ENCODE measurements around the gene MCF2L.

Gene MCF2L

DNA sequence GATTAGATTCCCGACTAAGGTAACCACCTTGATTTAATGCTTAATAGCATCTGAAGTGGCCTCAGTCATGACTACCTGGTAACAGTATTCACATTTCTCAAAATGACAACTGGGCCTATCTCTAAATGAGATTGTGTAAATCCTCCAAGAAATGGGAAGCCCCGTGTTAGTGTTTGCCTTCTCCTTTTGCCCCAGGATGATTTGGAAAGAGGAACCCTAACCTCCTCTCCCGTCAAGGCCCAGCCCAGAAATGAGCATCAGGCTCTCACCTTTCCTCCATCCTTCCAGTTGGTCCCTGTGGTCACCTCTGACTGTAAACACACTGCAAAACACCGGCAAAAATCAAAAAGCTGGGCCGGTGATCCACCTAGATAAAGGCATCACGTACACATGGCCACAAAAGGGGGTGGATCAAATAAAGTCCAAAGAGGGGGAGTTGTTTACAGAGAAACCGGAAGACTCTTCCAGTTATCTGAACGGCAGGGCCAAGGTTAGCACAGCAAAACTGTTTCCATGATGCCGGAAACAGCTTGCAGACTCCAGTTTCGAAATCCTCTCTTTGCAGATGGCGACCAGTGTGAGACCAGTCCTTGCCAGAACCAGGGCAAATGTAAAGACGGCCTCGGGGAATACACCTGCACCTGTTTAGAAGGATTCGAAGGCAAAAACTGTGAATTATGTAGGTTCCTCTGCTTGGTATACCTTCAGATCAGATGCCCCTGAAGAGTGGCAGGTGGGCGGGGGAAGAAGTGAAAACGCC is 170.0 kb downstream of the MCF2L start:
- Histone ChIP-seq H4K8ac (ENCODE audit: low read length) (no peak overlapping the region), H3K9ac (ENCODE audit: low read length) (no peak overlapping the region), H2BK12ac (ENCODE audit: low read length in 2 of 2) (no peak overlapping the region), H3K14ac (ENCODE audit: low read length in 2 of 2) (no peak overlapping the region), H3K36me3 (ENCODE audit: control insufficient read depth in 1 of 2, insufficient read depth in 2 of 2, low read depth in 1 of 2, low read length in 2 of 2) (peaks cover 0 to 15% of the 10 kb centered on the region in 2 experiments), H3K79me1 (replicated peaks; ENCODE audit: low read length, poor library complexity, severe bottlenecking) (no peaks in the 10 kb centered on the region), H3K4me1 (ENCODE audit: control insufficient read depth, insufficient read depth, low read depth, low read length) (no peaks in the 10 kb centered on the region), H3K4me3 (ENCODE audit: insufficient read depth in 1 of 2, low read depth in 1 of 2, low read length in 2 of 2) (no peak overlapping the region), H2BK120ac (ENCODE audit: low read depth, low read length) (no peak overlapping the region), H3K18ac (ENCODE audit: low read depth in 1 of 2, low read length in 2 of 2) (no peak overlapping the region), H2AFZ (ENCODE audit: low read depth, low read length) (peak overlapping the region; percentile 27), H3K4me2 (ENCODE audit: low read length, poor library complexity, severe bottlenecking) (no peak overlapping the region), H3K27me3 (ENCODE audit: control insufficient read depth in 1 of 2, insufficient read depth in 1 of 2, low read length in 2 of 2) (peaks cover 0 to 12% of the 10 kb centered on the region in 2 experiments), H3K23ac (ENCODE audit: low read length in 2 of 2) (no peak overlapping the region), H2BK15ac (ENCODE audit: low read depth, poor library complexity, severe bottlenecking) (no peak overlapping the region), H3K4ac (ENCODE audit: low read depth in 1 of 2, low read length in 2 of 2) (no peak overlapping the region), H4K91ac (ENCODE audit: low read length) (no peak overlapping the region), H3K9me3 (ENCODE audit: control insufficient read depth, low read length) (no peaks in the 10 kb centered on the region), H2AK5ac (ENCODE audit: low read length, severe bottlenecking) (no peak overlapping the region), H3K27ac (ENCODE audit: low read length, poor library complexity, severe bottlenecking) (no peak overlapping the region), H2BK5ac (ENCODE audit: low read depth, low read length, poor library complexity, severe bottlenecking) (no peak overlapping the region)
- 93% methylated on average over 16 of the region's 16 CpGs for WGBS
- no peak for DNase-seq

DNA sequence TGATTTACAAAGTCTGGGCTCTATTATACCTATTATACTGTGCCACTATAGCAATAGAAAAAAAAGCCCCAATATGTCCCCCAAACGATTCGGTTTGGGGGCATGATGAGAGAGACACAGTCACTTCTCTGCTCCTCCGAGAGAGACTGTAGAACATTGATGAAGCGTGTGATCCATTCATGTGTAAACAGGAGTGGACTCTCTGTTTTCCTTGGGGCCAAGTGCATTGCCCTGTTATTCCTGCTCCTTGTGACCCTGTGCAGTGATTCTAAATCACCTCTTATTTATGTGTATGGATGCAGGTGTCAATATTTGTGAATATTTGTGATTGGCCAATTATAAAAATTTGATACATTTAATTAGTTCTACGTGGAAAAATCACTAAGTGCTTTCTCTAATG is 170.6 kb downstream of the MCF2L start:
- 78% methylated on average over 5 of the region's 5 CpGs for WGBS
- Histone ChIP-seq H3K9me3 (ENCODE audit: control insufficient read depth, low read length) (no peaks in the 10 kb centered on the region), H3K18ac (ENCODE audit: low read depth in 1 of 2, low read length in 2 of 2) (no peak overlapping the region), H2BK5ac (ENCODE audit: low read depth, low read length, poor library complexity, severe bottlenecking) (no peak overlapping the region), H3K36me3 (ENCODE audit: control insufficient read depth in 1 of 2, insufficient read depth in 2 of 2, low read depth in 1 of 2, low read length in 2 of 2) (peaks cover 0 to 15% of the 10 kb centered on the region in 2 experiments), H2BK12ac (ENCODE audit: low read length in 2 of 2) (no peak overlapping the region), H3K79me1 (replicated peaks; ENCODE audit: low read length, poor library complexity, severe bottlenecking) (no peaks in the 10 kb centered on the region), H4K8ac (ENCODE audit: low read length) (no peak overlapping the region), H3K4me1 (ENCODE audit: control insufficient read depth, insufficient read depth, low read depth, low read length) (no peaks in the 10 kb centered on the region), H3K14ac (ENCODE audit: low read length in 2 of 2) (no peak overlapping the region), H2BK15ac (ENCODE audit: low read depth, poor library complexity, severe bottlenecking) (no peak overlapping the region), H3K4me3 (ENCODE audit: insufficient read depth in 1 of 2, low read depth in 1 of 2, low read length in 2 of 2) (no peak overlapping the region), H4K91ac (ENCODE audit: low read length) (no peak overlapping the region), H3K27me3 (ENCODE audit: control insufficient read depth in 1 of 2, insufficient read depth in 1 of 2, low read length in 2 of 2) (peaks cover 0 to 12% of the 10 kb centered on the region in 2 experiments), H3K9ac (ENCODE audit: low read length) (no peak overlapping the region), H2AFZ (ENCODE audit: low read depth, low read length) (no peak overlapping the region), H3K4me2 (ENCODE audit: low read length, poor library complexity, severe bottlenecking) (no peak overlapping the region), H3K4ac (ENCODE audit: low read depth in 1 of 2, low read length in 2 of 2) (no peak overlapping the region), H3K27ac (ENCODE audit: low read length, poor library complexity, severe bottlenecking) (no peak overlapping the region), H2BK120ac (ENCODE audit: low read depth, low read length) (no peak overlapping the region), H3K23ac (ENCODE audit: low read length in 2 of 2) (no peak overlapping the region), H2AK5ac (ENCODE audit: low read length, severe bottlenecking) (no peak overlapping the region)
- DNase-seq: no peak

DNA sequence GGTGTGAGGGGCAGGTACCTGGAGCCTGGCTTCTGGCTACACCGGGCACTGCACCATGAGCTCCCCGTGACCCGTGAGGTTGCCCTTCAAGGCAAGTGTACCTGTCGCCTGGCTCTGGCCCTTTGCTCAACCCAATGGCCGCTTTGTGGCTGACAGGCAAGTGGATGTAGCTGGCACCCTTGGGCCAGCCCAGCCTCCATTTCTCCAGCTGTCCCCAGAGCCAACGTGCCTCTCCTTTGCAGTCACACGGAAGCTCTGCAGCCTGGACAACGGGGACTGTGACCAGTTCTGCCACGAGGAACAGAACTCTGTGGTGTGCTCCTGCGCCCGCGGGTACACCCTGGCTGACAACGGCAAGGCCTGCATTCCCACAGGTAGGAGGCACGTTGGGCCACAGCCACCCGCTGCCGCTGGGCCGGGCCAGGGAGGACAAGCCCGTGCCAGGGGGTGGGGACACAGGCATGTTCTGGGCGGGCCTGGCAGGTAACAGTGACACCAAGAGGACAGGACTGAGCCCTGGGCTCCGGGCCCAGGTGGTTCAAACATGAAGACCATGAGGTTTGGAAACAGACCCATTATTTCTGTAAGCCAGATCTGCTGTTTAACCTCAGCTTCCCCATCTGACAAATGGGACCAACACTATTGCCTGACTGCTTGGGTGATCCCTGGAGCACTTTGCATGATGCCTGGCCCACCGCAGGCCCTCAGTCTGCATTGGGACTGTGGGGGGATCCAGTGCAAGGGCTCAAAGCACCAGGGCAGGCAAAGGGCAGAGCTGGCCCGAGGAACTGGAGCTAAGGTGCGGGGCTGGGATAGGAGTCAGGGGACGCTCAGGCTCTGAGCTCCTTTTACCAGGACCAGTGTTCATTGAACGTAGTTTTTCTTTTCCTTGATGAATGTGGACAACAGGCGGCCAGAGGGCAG is 171.9 kb downstream of the MCF2L start:
- Histone ChIP-seq H3K79me1 (replicated peaks; ENCODE audit: low read length, poor library complexity, severe bottlenecking) (no peaks in the 10 kb centered on the region), H3K4me1 (ENCODE audit: control insufficient read depth, insufficient read depth, low read depth, low read length) (no peaks in the 10 kb centered on the region), H4K8ac (ENCODE audit: low read length) (no peak overlapping the region), H3K14ac (ENCODE audit: low read length in 2 of 2) (no peak overlapping the region), H3K23ac (ENCODE audit: low read length in 2 of 2) (no peak overlapping the region), H3K27ac (ENCODE audit: low read length, poor library complexity, severe bottlenecking) (no peak overlapping the region), H2BK12ac (ENCODE audit: low read length in 2 of 2) (no peak overlapping the region), H2AK5ac (ENCODE audit: low read length, severe bottlenecking) (no peak overlapping the region), H3K4me3 (ENCODE audit: insufficient read depth in 1 of 2, low read depth in 1 of 2, low read length in 2 of 2) (no peak overlapping the region), H3K18ac (ENCODE audit: low read depth in 1 of 2, low read length in 2 of 2) (no peak overlapping the region), H3K9me3 (ENCODE audit: control insufficient read depth, low read length) (no peaks in the 10 kb centered on the region), H4K91ac (ENCODE audit: low read length) (no peak overlapping the region), H2BK15ac (ENCODE audit: low read depth, poor library complexity, severe bottlenecking) (no peak overlapping the region), H2BK5ac (ENCODE audit: low read depth, low read length, poor library complexity, severe bottlenecking) (no peak overlapping the region), H3K9ac (ENCODE audit: low read length) (no peak overlapping the region), H3K4me2 (ENCODE audit: low read length, poor library complexity, severe bottlenecking) (no peak overlapping the region), H2AFZ (ENCODE audit: low read depth, low read length) (no peak overlapping the region), H3K4ac (ENCODE audit: low read depth in 1 of 2, low read length in 2 of 2) (no peak overlapping the region), H2BK120ac (ENCODE audit: low read depth, low read length) (no peak overlapping the region), H3K27me3 (ENCODE audit: control insufficient read depth in 1 of 2, insufficient read depth in 1 of 2, low read length in 2 of 2) (peaks cover 0 to 12% of the 10 kb centered on the region in 2 experiments), H3K36me3 (ENCODE audit: control insufficient read depth in 1 of 2, insufficient read depth in 2 of 2, low read depth in 1 of 2, low read length in 2 of 2) (peaks cover 0 to 15% of the 10 kb centered on the region in 2 experiments)
- no peak for DNase-seq
- WGBS: 93% methylated on average over 26 of the region's 26 CpGs

DNA sequence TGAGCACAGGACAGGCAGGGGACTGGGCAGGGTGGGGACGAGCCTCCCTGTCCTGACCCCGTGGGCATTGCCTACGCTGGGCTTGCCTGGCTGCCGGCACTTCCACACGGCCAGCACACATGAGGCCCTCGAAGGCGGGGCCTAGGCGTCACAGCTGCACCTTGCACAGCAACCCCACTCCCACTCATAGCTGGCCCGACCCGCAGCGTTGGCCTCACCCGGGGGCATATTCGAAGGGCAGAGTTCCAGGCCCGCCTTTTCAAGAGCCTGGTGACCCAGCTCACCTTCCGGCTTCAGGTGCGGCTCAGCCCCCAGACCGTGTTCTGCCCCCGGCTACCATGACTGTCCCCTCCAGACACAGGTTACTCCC is 172.6 kb downstream of the MCF2L start:
- WGBS: 94% methylated on average over 18 of the region's 18 CpGs
- peaks cover 0 to 12% of the 10 kb centered on the region in 2 experiments for H3K27me3 ChIP-seq (ENCODE audit: control insufficient read depth in 1 of 2, insufficient read depth in 1 of 2, low read length in 2 of 2)
- H2AK5ac ChIP-seq (ENCODE audit: low read length, severe bottlenecking): no peak overlapping the region

More for the DNA sequence above, 172.6 kb downstream of the MCF2L start:
- H3K4me1 ChIP-seq (ENCODE audit: control insufficient read depth, insufficient read depth, low read depth, low read length): no peaks in the 10 kb centered on the region
- H3K9ac ChIP-seq (ENCODE audit: low read length): no peak overlapping the region
- no peak overlapping the region for H3K14ac ChIP-seq (ENCODE audit: low read length in 2 of 2)
- no peaks in the 10 kb centered on the region for H3K79me1 ChIP-seq (replicated peaks; ENCODE audit: low read length, poor library complexity, severe bottlenecking)
- no peak overlapping the region for H2BK5ac ChIP-seq (ENCODE audit: low read depth, low read length, poor library complexity, severe bottlenecking)
- H3K9me3 ChIP-seq (ENCODE audit: control insufficient read depth, low read length): no peaks in the 10 kb centered on the region
- H3K4me2 ChIP-seq (ENCODE audit: low read length, poor library complexity, severe bottlenecking): no peak overlapping the region
- no peak for DNase-seq
- H2BK120ac ChIP-seq (ENCODE audit: low read depth, low read length): no peak overlapping the region
- H2AFZ ChIP-seq (ENCODE audit: low read depth, low read length): no peak overlapping the region
- no peak overlapping the region for H4K91ac ChIP-seq (ENCODE audit: low read length)
- no peak overlapping the region for H3K18ac ChIP-seq (ENCODE audit: low read depth in 1 of 2, low read length in 2 of 2)
- H3K36me3 ChIP-seq (ENCODE audit: control insufficient read depth in 1 of 2, insufficient read depth in 2 of 2, low read depth in 1 of 2, low read length in 2 of 2): peaks cover 0 to 15% of the 10 kb centered on the region in 2 experiments
- no peak overlapping the region for H3K23ac ChIP-seq (ENCODE audit: low read length in 2 of 2)
- H3K27ac ChIP-seq (ENCODE audit: low read length, poor library complexity, severe bottlenecking): no peak overlapping the region
- no peak overlapping the region for H3K4ac ChIP-seq (ENCODE audit: low read depth in 1 of 2, low read length in 2 of 2)
- H2BK15ac ChIP-seq (ENCODE audit: low read depth, poor library complexity, severe bottlenecking): no peak overlapping the region
- no peak overlapping the region for H4K8ac ChIP-seq (ENCODE audit: low read length)
- no peak overlapping the region for H2BK12ac ChIP-seq (ENCODE audit: low read length in 2 of 2)
- no peak overlapping the region for H3K4me3 ChIP-seq (ENCODE audit: insufficient read depth in 1 of 2, low read depth in 1 of 2, low read length in 2 of 2)

All from mesenchymal stem cell (in vitro differentiated cells and primary cell).